ENCODE results near the gene JAK1. TPM values are rescaled to one million over a fixed set of nuclear protein-coding genes. Genes with fewer than 3 reads are reported as not detected.

Gene JAK1
- polyA plus RNA-seq, 1 donor from 2014 or later, result 26.8 TPM

DNA sequence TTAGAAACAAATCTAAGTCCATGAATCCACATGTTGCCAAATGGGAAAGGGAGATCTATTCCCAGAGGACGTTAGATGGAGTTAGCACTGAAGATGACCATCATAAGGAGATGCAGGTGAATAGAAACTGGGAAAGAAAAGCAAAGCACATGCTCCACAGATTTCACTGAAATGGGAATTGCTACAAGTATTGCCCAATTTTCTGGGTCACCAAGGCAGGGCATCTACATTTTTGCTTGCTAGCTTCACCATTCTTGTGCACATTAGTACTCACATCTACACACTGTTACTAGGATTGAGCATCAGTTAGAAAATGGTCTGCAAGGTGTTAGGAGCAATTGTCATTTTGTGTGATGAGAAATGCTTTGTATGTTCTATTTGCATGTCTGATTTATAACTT, 99.1 kb downstream of the JAK1 start:
- no peaks in the 10 kb centered on the region for H4K20me1 ChIP-seq (ENCODE audit: insufficient read depth)
- H3K79me2 ChIP-seq (replicated peaks; ENCODE audit: insufficient read depth, low read length), result no peaks in the 10 kb centered on the region
- no peaks in the 10 kb centered on the region for H3K9me3 ChIP-seq (ENCODE audit: low read length)
- H3K36me3 ChIP-seq (ENCODE audit: insufficient read depth, low read length), result no peaks in the 10 kb centered on the region
- H3K4me2 ChIP-seq (ENCODE audit: low read length), result no peak overlapping the region
- no peak for TF ChIP-seq EP300 (conservative IDR thresholded peaks at IDR 0.05; ENCODE audit: poor library complexity, severe bottlenecking)
- TF ChIP-seq TAF1 (IDR thresholded peaks at IDR 0.05; ENCODE audit: low read depth), result no peak
- TF ChIP-seq, protein P1, sequence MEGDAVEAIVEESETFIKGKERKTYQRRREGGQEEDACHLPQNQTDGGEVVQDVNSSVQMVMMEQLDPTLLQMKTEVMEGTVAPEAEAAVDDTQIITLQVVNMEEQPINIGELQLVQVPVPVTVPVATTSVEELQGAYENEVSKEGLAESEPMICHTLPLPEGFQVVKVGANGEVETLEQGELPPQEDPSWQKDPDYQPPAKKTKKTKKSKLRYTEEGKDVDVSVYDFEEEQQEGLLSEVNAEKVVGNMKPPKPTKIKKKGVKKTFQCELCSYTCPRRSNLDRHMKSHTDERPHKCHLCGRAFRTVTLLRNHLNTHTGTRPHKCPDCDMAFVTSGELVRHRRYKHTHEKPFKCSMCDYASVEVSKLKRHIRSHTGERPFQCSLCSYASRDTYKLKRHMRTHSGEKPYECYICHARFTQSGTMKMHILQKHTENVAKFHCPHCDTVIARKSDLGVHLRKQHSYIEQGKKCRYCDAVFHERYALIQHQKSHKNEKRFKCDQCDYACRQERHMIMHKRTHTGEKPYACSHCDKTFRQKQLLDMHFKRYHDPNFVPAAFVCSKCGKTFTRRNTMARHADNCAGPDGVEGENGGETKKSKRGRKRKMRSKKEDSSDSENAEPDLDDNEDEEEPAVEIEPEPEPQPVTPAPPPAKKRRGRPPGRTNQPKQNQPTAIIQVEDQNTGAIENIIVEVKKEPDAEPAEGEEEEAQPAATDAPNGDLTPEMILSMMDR (IDR thresholded peaks at IDR 0.05; ENCODE audit: poor library complexity, severe bottlenecking), result no peak
- no peak for TF ChIP-seq EZH2 (IDR thresholded peaks at IDR 0.05; ENCODE audit: borderline replicate concordance, insufficient read depth, low read length, poor library complexity, severe bottlenecking)
- no peak for TF ChIP-seq POLR2AphosphoS5 (IDR thresholded peaks at IDR 0.05)
- TF ChIP-seq RAD21 (conservative IDR thresholded peaks at IDR 0.05), result no peak
- TF ChIP-seq, protein P2, sequence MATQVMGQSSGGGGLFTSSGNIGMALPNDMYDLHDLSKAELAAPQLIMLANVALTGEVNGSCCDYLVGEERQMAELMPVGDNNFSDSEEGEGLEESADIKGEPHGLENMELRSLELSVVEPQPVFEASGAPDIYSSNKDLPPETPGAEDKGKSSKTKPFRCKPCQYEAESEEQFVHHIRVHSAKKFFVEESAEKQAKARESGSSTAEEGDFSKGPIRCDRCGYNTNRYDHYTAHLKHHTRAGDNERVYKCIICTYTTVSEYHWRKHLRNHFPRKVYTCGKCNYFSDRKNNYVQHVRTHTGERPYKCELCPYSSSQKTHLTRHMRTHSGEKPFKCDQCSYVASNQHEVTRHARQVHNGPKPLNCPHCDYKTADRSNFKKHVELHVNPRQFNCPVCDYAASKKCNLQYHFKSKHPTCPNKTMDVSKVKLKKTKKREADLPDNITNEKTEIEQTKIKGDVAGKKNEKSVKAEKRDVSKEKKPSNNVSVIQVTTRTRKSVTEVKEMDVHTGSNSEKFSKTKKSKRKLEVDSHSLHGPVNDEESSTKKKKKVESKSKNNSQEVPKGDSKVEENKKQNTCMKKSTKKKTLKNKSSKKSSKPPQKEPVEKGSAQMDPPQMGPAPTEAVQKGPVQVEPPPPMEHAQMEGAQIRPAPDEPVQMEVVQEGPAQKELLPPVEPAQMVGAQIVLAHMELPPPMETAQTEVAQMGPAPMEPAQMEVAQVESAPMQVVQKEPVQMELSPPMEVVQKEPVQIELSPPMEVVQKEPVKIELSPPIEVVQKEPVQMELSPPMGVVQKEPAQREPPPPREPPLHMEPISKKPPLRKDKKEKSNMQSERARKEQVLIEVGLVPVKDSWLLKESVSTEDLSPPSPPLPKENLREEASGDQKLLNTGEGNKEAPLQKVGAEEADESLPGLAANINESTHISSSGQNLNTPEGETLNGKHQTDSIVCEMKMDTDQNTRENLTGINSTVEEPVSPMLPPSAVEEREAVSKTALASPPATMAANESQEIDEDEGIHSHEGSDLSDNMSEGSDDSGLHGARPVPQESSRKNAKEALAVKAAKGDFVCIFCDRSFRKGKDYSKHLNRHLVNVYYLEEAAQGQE (IDR thresholded peaks at IDR 0.05; ENCODE audit: borderline replicate concordance), result no peak
- no peak for TF ChIP-seq SMC3 (conservative IDR thresholded peaks at IDR 0.05; ENCODE audit: poor library complexity)
- TF ChIP-seq MXI1 (conservative IDR thresholded peaks at IDR 0.05; ENCODE audit: poor library complexity, severe bottlenecking), result no peak
- no peaks in the 10 kb centered on the region for H3F3A ChIP-seq (ENCODE audit: insufficient read depth, low read length, poor library complexity, severe bottlenecking)
- no peak overlapping the region for H3K9ac ChIP-seq (ENCODE audit: low read length)
- no peaks in the 10 kb centered on the region for H3K9me2 ChIP-seq (ENCODE audit: insufficient read depth, low read length)
- no peak overlapping the region for H3K27ac ChIP-seq (ENCODE audit: low read length)
- H2AFZ ChIP-seq (ENCODE audit: low read depth, low read length), result no peak overlapping the region
- no peaks in the 10 kb centered on the region for H3K27me3 ChIP-seq (ENCODE audit: insufficient read depth, low read depth, low read length)
- no peak overlapping the region for H3K4me3 ChIP-seq (ENCODE audit: low read length)

DNA sequence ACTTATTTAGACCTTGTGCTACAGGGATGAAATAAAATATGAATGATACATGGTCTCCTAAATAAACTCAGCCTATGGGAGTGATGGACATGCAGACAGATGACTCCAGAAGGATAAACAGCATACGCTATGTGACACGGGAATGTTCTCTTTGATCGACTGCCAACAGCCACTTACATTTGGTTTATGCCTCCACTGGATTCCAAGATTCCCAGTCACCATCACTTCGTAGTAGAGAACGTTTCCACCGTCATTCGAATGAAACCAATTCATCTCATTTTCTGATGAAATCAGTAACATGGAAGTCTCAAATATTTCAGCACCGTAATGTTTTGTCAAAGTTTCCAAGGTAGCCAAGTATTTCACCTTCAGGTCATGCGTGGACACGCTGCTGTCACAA, 99.7 kb downstream of the JAK1 start:
- H2AFZ ChIP-seq (ENCODE audit: low read depth, low read length), result no peak overlapping the region
- no peaks in the 10 kb centered on the region for H3K9me2 ChIP-seq (ENCODE audit: insufficient read depth, low read length)
- no peak overlapping the region for H3K4me3 ChIP-seq (ENCODE audit: low read length)
- TF ChIP-seq TAF1 (IDR thresholded peaks at IDR 0.05; ENCODE audit: low read depth) (no peak), EZH2 (IDR thresholded peaks at IDR 0.05; ENCODE audit: borderline replicate concordance, insufficient read depth, low read length, poor library complexity, severe bottlenecking) (no peak), RAD21 (conservative IDR thresholded peaks at IDR 0.05) (no peak), MXI1 (conservative IDR thresholded peaks at IDR 0.05; ENCODE audit: poor library complexity, severe bottlenecking) (no peak), POLR2AphosphoS5 (IDR thresholded peaks at IDR 0.05) (no peak), EP300 (conservative IDR thresholded peaks at IDR 0.05; ENCODE audit: poor library complexity, severe bottlenecking) (no peak)
- TF ChIP-seq, protein P2 (IDR thresholded peaks at IDR 0.05; ENCODE audit: borderline replicate concordance), result no peak
- no peaks in the 10 kb centered on the region for H3K27me3 ChIP-seq (ENCODE audit: insufficient read depth, low read depth, low read length)
- H3K27ac ChIP-seq (ENCODE audit: low read length), result no peak overlapping the region
- H3K9me3 ChIP-seq (ENCODE audit: low read length), result no peaks in the 10 kb centered on the region
- no peaks in the 10 kb centered on the region for H3F3A ChIP-seq (ENCODE audit: insufficient read depth, low read length, poor library complexity, severe bottlenecking)
- no peak overlapping the region for H3K9ac ChIP-seq (ENCODE audit: low read length)
- H3K36me3 ChIP-seq (ENCODE audit: insufficient read depth, low read length), result no peaks in the 10 kb centered on the region
- H4K20me1 ChIP-seq (ENCODE audit: insufficient read depth), result no peaks in the 10 kb centered on the region
- H3K4me2 ChIP-seq (ENCODE audit: low read length), result no peak overlapping the region
- H3K79me2 ChIP-seq (replicated peaks; ENCODE audit: insufficient read depth, low read length), result no peaks in the 10 kb centered on the region
